GM19395 (cell line): Measurements from ENCODE around the gene SAT1.

Experiments
- ATAC-seq: cut with Tn5 transposase; IDR thresholded peaks from one replicate; pipeline ENCODE4 v1.9.1; 2021; ENCODE audit warnings: mild to moderate bottlenecking, moderate library complexity; ENCODE audit not compliant: unreplicated experiment

Gene SAT1

GRCh38 chrX:23804578-23804977 lies 21.6 kb downstream of the SAT1 start:
- no peak for ATAC-seq

DNA sequence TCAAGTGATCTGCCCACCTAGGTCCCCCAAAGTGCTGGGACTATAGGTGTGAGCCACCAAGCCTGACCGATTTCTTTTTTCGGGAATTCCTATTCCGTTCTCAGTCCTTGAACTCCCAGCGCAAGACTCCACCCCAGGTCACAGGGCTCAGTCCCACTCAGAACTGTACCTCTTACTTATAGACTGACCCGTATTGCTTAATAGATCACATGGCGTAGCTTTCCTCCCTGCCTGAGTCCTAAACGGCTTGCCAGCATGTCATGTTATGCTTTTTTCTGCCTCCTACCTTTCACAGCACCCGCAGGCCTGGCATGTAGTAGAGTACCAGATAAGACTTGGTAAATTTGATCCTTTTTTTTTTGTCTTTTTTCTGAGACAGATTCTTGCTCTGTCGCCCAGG lies 22.4 kb downstream of the SAT1 start:
- no peak for ATAC-seq

DNA sequence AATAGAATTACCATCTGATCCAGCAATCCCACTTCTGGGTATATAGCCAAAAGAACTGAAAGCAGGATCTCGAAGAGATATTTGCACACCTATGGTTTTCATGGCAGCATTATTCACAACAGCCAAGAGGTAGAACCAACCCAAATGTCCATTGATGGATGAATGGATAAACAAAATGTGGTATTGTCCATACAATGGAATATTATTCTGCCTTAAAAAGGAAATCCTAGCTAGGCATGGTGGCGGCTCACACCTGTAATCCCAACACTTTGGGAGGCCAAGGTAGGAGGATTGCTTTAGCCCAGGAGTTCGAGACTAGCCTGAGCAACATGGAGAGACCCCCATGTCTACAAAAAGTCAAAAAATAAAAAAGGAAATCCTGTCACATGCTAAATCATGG lies 27.3 kb downstream of the SAT1 start:
- ATAC-seq: no peak

GRCh38 chrX:23811108-23811651 lies 28.2 kb downstream of the SAT1 start:
- no peak for ATAC-seq

DNA sequence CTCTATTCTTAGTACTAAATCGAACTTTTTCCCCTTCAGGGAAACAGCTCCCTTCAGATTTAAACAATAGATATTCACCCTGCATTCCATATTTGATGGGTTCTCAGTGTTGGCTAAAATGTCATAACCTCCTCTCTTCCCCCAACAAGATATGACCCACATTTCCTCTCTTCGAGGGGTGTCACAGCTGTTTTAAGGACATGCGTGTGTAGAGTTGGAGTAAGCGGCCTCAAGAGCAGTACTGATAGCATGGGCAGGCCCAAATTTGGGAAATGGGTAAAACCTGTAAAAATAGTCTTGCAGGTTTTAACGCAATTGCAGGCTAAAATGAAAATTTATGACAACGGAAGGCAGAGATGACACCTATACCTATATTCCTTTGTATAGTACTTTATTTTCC lies 28.7 kb downstream of the SAT1 start:
- ATAC-seq: no peak

DNA sequence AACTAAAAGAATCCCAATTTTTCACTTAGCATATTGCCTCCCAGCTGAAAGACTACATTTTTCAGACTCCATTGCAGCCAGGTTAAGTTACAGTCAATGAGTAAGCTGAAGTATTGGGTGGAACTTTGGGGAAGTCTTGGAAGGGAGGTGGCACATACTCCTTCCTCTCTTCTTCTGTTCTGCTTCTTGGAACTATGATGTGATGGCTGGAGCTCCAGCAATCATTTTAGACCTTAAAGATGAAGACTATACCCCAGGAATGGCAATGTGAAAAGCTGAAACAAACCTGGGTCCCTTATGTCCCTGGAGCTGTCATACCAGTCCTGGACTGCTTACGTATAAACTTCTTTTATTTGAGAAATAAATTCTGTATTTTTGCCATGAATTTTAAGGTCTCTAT lies 30.8 kb downstream of the SAT1 start:
- ATAC-seq: no peak

DNA sequence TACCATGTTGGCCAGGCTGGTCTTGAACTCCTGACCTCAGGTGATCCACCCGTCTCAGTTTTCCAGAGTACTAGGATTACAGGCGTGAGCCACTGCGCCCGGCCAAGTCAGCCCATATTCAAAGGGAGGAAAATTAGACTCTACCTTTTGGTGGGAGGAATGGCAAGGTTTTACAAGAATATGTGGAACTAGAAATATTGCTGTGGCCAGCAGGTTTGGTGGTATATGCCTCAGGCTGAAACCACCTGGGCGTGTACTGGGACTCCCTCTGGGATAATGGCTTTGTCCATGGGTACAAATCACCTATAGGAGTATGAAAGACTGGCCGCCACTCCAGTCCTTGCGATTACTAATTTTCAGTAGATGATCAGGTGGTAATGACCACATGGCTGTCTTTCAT lies 32.4 kb downstream of the SAT1 start:
- ATAC-seq: no peak

DNA sequence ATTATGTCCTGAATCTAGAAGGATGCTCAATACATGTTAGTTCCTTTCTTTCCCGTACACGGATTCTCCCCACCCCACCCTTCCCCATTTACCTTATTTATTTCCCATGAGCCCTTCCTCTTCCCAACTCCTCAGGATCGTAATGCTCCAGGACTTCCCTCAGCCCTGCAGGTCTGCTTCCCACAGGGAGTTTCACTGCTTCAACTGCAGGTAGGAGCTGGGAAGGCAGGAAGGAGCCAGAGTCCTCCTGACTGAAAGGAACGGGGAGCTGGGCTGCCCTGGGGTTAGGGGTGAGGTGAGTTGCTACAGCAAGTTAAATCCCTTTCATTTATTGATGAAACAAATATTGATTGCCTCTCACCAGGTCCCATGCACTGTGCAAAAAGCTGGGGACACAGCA lies 33.2 kb downstream of the SAT1 start:
- no peak for ATAC-seq

DNA sequence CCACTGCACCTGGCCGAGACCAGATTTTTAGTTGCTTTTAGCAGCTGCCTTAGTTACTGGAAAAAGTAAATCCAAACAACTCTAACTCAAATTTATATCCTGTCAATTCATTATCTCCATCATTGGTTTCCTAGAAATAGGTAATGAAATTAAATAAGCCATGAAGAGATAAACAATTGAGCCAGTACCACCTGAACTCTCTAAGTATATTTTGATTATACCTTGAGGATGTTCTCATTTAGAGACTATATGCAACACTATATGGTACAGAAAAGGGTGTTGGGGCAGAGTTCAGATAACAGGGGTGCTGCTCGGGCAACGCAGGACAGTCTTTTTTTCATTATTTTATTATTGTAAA lies 35.0 kb downstream of the SAT1 start:
- ATAC-seq: no peak

- ATAC-seq: no peak
These were observed 36.6 kb downstream of the SAT1 start for GRCh38 chrX:23819385-23820234.

DNA sequence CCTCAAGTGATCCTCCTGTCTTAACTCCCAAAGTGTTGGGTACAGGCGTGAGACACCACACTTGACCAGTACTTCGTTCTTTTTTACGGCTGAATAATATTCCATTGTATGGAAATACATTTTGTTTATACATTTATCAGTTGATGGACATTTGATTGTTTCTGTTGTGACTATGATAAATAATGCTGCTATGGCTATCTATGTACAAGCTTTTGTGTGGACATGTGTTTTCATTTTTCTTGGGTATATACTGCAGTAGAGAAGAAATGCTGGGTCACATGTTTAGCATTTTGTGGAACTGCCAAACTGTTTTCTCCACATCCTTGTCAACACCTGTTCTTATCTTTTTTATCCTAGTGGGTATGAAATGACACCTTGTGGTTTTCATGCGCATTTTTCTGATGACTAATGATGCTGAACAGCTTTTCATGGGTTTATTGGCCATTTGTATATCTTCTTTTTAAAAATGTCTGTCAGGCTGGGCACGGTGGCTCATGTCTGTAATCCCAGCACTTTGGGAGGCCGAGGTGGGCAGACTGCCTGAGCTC lies 37.3 kb downstream of the SAT1 start:
- ATAC-seq: no peak

- ATAC-seq: no peak
These were observed 38.9 kb downstream of the SAT1 start for GRCh38 chrX:23821847-23822246.

GRCh38 chrX:23822397-23822796 lies 39.4 kb downstream of the SAT1 start:
- ATAC-seq: no peak

GRCh38 chrX:23822841-23823240 lies 39.9 kb downstream of the SAT1 start:
- no peak for ATAC-seq

GRCh38 chrX:23825675-23826074 lies 42.7 kb downstream of the SAT1 start:
- ATAC-seq: no peak

DNA sequence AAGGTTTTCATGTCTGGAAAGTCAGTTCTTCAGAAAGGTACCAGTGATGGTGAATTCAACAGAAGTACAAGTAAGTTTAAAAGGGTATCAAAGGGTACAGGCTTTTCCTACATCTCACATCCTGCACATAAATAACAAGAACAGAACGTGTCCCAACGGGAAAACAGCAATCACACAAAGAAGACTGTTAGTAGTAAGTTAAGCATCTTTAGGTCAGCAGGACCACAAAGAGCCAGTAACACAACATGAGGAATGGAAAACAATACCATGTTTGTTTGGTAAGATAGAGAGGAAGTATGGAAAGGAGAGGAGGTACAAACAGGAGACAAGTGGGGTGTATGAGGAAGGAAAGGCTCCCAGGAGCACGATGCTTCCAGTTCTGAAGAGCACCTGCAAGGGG lies 43.2 kb downstream of the SAT1 start:
- no peak for ATAC-seq

- ATAC-seq: no peak
These were observed 43.7 kb downstream of the SAT1 start for GRCh38 chrX:23826653-23827052.

DNA sequence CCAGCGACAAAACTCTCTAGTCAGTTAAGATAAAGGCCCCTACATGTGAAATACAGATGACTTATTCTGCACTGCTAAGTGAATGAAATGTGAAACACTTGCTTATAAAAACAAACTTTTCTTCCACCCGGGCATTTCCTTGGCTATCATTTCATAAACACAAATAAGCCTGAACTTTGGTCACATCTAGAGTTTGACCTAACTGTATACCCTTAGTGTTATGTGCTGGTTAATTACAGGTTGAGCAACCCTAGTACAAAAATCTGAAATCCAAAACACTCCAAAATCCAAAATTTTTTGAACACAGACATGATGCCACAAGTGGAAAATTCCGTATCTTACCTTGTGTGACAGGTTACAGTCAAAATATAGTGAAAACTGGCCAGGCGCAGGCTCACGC lies 45.9 kb downstream of the SAT1 start:
- no peak for ATAC-seq

DNA sequence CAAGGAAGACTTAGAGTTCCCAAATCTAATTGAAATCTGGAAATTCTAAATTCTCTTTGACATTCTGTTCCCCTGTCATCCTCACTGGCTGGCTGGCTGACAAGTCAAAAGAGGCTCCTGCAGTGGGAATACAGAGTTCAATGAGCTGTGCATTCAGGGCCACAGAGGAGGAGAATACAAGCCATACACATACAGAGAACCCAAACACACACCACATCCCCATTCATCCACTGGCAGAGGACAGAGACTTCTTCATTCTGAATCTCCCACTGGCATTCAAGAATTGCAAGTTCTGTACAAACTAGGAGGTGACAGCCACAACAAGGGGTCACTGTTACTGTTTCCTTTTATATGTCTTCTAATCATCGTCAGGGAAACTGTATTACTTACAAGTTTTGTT lies 49.7 kb downstream of the SAT1 start:
- no peak for ATAC-seq
